Neural progenitor cell (in vitro differentiated cells): ENCODE measurements around the gene MPO.

ENCODE experiments used
- EZH2 ChIP-seq: fragments of 200-600 bp; sonication (generic); IDR thresholded peaks from 2 replicates; pipeline ENCODE4 v1.6.1; 2017; ENCODE audit warnings: antibody characterized with exemption, mild to moderate bottlenecking, moderate library complexity
- EZH2phosphoT487 ChIP-seq: fragments of 200-600 bp; sonication (generic); IDR thresholded peaks from 2 replicates; pipeline ENCODE4 v1.6.1; 2017; ENCODE audit warnings: antibody characterized with exemption
- TF ChIP-seq, protein P1 (sequence below): fragments of 200-600 bp; sonication (generic); IDR thresholded peaks from 2 replicates; pipeline ENCODE4 v1.5.1; 2017; ENCODE audit warnings: antibody characterized with exemption, mild to moderate bottlenecking

GRCh38 chr17:58327363-58328194, 46.8 kb upstream of the MPO start:
- TF ChIP-seq, protein P1, sequence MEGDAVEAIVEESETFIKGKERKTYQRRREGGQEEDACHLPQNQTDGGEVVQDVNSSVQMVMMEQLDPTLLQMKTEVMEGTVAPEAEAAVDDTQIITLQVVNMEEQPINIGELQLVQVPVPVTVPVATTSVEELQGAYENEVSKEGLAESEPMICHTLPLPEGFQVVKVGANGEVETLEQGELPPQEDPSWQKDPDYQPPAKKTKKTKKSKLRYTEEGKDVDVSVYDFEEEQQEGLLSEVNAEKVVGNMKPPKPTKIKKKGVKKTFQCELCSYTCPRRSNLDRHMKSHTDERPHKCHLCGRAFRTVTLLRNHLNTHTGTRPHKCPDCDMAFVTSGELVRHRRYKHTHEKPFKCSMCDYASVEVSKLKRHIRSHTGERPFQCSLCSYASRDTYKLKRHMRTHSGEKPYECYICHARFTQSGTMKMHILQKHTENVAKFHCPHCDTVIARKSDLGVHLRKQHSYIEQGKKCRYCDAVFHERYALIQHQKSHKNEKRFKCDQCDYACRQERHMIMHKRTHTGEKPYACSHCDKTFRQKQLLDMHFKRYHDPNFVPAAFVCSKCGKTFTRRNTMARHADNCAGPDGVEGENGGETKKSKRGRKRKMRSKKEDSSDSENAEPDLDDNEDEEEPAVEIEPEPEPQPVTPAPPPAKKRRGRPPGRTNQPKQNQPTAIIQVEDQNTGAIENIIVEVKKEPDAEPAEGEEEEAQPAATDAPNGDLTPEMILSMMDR, result no peak
- TF ChIP-seq EZH2phosphoT487 (no peak), EZH2 (no peak)
